ENCODE results near the gene ACBD3.
A peak's percentile ranks its signal among the peaks of the same experiment; 100 is the strongest.

The ACBD3 gene

GRCh38 chr1:226134170-226135058 lies 52.1 kb downstream of the ACBD3 start:
- peak; percentile 37 for DNase-seq (ENCODE audit: low spot score)

- DNase-seq (ENCODE audit: low spot score): peak; percentile 47
Observed at GRCh38 chr1:226133504-226134123, 52.9 kb downstream of the ACBD3 start.

GRCh38 chr1:226132728-226133503 lies 53.6 kb downstream of the ACBD3 start:
- peak; percentile 52 for DNase-seq (ENCODE audit: low spot score)

- no peak for DNase-seq (ENCODE audit: low spot score)
Observed at GRCh38 chr1:226131639-226132038, 54.9 kb downstream of the ACBD3 start.

GRCh38 chr1:226129230-226129629 lies 57.3 kb downstream of the ACBD3 start:
- DNase-seq (ENCODE audit: low spot score): no peak

GRCh38 chr1:226128487-226129075 lies 58.0 kb downstream of the ACBD3 start:
- DNase-seq (ENCODE audit: low spot score): no peak

GRCh38 chr1:226126824-226127569 lies 59.5 kb downstream of the ACBD3 start:
- DNase-seq (ENCODE audit: low spot score): peak; percentile 51

- DNase-seq (ENCODE audit: low spot score): peak; percentile 44
Observed at GRCh38 chr1:226125831-226126230, 60.7 kb downstream of the ACBD3 start.

- peak; percentile 91 for DNase-seq (ENCODE audit: low spot score)
Observed at GRCh38 chr1:226125097-226125630, 61.4 kb downstream of the ACBD3 start.

- DNase-seq (ENCODE audit: low spot score): peak; percentile 36
Observed at GRCh38 chr1:226123591-226124471, 62.7 kb downstream of the ACBD3 start.

GRCh38 chr1:226123212-226123560 lies 63.4 kb downstream of the ACBD3 start:
- no peak for DNase-seq (ENCODE audit: low spot score)

GRCh38 chr1:226121587-226122400 lies 64.7 kb downstream of the ACBD3 start:
- peak; percentile 81 for DNase-seq (ENCODE audit: low spot score)

GRCh38 chr1:226121049-226121586 lies 65.4 kb downstream of the ACBD3 start:
- DNase-seq (ENCODE audit: low spot score): no peak

- DNase-seq (ENCODE audit: low spot score): no peak
Observed at GRCh38 chr1:226120398-226120797, 66.1 kb downstream of the ACBD3 start.

GRCh38 chr1:226119169-226119568 lies 67.4 kb downstream of the ACBD3 start:
- no peak for DNase-seq (ENCODE audit: low spot score)

- no peak for DNase-seq (ENCODE audit: low spot score)
Observed at GRCh38 chr1:226118357-226118756, 68.2 kb downstream of the ACBD3 start.

GRCh38 chr1:226117330-226117729 lies 69.2 kb downstream of the ACBD3 start:
- DNase-seq (ENCODE audit: low spot score): no peak

GRCh38 chr1:226116673-226117072 lies 69.9 kb downstream of the ACBD3 start:
- no peak for DNase-seq (ENCODE audit: low spot score)

- no peak for DNase-seq (ENCODE audit: low spot score)
Observed at GRCh38 chr1:226112626-226113025, 73.9 kb downstream of the ACBD3 start.
